ENCODE results near the gene KCNAB1. TPM values are rescaled to one million over a fixed set of nuclear protein-coding genes. Genes with fewer than 3 reads are reported as not detected.
A peak's percentile ranks its signal among the peaks of the same experiment; 100 is the strongest.
"Not testable (repeated sequence)": the region's sequence is repeated elsewhere in the genome, so short reads cannot be mapped to it uniquely, and the experiment has no call there.

The KCNAB1 gene
- total and polyA plus RNA-seq, 4 donors = 0.76 to 2.8 (median 1.0) TPM

DNA sequence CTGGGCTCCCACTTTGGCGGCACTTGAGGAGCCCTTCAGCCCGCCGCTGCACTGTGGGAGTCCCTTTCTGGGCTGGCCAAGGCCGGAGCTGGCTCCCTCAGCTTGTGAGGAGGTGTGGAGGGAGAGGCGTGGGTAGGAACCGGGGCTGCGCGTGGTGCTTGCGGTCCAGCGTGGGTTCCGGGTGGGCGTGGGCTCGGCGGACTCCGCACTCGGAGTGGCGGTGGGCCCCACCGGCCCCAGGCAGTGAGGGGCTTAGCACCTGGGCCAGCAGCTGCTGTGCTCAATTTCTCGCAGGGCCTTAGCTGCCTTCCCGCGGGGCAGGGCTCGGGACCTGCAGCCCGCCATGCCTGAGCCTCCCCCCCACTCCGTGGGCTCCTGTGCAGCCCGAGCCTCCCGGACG, 21.0 kb upstream of the KCNAB1 start:
- not testable (repeated sequence) for H3K36me3 ChIP-seq (ENCODE audit: control insufficient read depth in 4 of 4, insufficient read depth in 3 of 4, low read depth in 1 of 4, low read length in 3 of 4); H3K9me3 ChIP-seq (ENCODE audit: control insufficient read depth in 4 of 4, low read length in 3 of 4); H3K4me3 ChIP-seq (ENCODE audit: low read depth in 1 of 3, low read length in 3 of 3); H3K27ac ChIP-seq (ENCODE audit: low read depth in 1 of 2, low read length in 2 of 2); H3K27me3 ChIP-seq (ENCODE audit: control insufficient read depth in 4 of 4, insufficient read depth in 4 of 4, low read length in 3 of 4); H3K9ac ChIP-seq (ENCODE audit: low read depth in 1 of 2, low read length in 2 of 2); DNase-seq (ENCODE audit: low spot score); H3K4me1 ChIP-seq (ENCODE audit: control insufficient read depth in 4 of 4, insufficient read depth in 4 of 4, low read length in 3 of 4)
- 90% methylated on average over 27 of the region's 27 CpGs for WGBS

DNA sequence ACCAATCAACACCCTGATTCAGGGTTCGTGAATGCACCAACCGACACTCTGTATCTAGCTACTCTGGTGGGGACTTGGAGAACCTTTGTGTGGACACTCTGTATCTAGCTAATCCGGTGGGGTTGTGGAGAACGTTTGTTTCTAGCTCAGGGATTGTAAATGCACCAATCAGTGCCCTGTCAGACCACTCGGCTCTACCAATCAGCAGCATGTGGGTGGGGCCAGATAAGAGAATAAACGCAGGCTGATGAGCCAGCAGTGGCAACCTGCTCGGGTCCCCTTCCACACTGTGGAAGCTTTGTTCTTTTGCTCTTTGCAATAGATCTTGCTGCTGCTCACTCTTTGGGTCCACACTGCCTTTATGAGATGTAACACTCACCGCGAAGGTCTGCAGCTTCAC, 20.4 kb upstream of the KCNAB1 start:
- WGBS = 93% methylated on average over 9 of the region's 9 CpGs
- not testable (repeated sequence) for H3K9ac ChIP-seq (ENCODE audit: low read depth in 1 of 2, low read length in 2 of 2); H3K4me1 ChIP-seq (ENCODE audit: control insufficient read depth in 4 of 4, insufficient read depth in 4 of 4, low read length in 3 of 4); H3K4me3 ChIP-seq (ENCODE audit: low read depth in 1 of 3, low read length in 3 of 3); H3K9me3 ChIP-seq (ENCODE audit: control insufficient read depth in 4 of 4, low read length in 3 of 4); H3K36me3 ChIP-seq (ENCODE audit: control insufficient read depth in 4 of 4, insufficient read depth in 3 of 4, low read depth in 1 of 4, low read length in 3 of 4); DNase-seq (ENCODE audit: low spot score); H3K27me3 ChIP-seq (ENCODE audit: control insufficient read depth in 4 of 4, insufficient read depth in 4 of 4, low read length in 3 of 4); H3K27ac ChIP-seq (ENCODE audit: low read depth in 1 of 2, low read length in 2 of 2)

DNA sequence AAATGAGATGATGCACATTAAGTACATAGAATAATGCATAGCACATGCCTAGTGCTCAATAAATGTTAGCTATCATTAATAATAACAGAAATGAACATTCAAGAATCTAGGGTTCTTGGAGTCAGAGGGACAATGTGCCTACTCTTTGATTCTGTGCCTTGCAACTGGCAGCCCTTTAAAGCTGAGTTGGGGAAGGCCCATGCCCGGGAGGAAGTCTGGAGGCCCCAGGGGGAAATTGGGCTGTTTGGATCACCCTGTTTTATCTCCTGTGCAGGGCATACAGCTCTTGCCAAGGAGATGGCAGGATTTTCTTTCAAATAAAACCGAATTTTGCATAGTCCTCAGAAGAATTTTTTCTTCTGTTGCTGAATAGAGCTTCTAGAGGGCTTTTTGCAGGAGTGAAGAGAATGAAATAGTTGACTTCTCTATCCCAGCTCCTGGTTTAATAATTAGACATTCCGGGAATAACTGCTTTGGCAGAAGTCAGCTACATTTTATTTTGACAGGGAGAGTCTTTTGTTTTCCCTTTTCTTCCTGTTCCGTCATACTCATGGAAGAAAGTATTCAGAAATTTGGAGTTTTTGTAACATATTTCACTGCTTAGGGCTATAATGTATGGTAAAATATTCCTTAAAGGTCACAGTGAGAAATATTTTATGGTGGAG, 18.0 kb upstream of the KCNAB1 start:
- Histone ChIP-seq H3K4me1 (ENCODE audit: control insufficient read depth in 4 of 4, insufficient read depth in 4 of 4, low read length in 3 of 4) (peaks cover 6 to 9% (median 7%) of the 10 kb centered on the region in 4 donors), H3K9ac (ENCODE audit: low read depth in 1 of 2, low read length in 2 of 2) (no peak overlapping the region), H3K36me3 (ENCODE audit: control insufficient read depth in 4 of 4, insufficient read depth in 3 of 4, low read depth in 1 of 4, low read length in 3 of 4) (no peaks in the 10 kb centered on the region), H3K4me3 (ENCODE audit: low read depth in 1 of 3, low read length in 3 of 3) (no peak overlapping the region), H3K9me3 (ENCODE audit: control insufficient read depth in 4 of 4, low read length in 3 of 4) (no peaks in the 10 kb centered on the region), H3K27me3 (ENCODE audit: control insufficient read depth in 4 of 4, insufficient read depth in 4 of 4, low read length in 3 of 4) (no peaks in the 10 kb centered on the region), H3K27ac (ENCODE audit: low read depth in 1 of 2, low read length in 2 of 2) (peak overlapping the region in 1 of 2 donors; percentile 4)
- TF ChIP-seq HNF4G (IDR thresholded peaks at IDR 0.05) (no peak), SP1 (IDR thresholded peaks at IDR 0.05) (peak; percentile 42)
- WGBS = 22% methylated on average over 4 of the region's 4 CpGs
- no peak for DNase-seq (ENCODE audit: low spot score)

DNA sequence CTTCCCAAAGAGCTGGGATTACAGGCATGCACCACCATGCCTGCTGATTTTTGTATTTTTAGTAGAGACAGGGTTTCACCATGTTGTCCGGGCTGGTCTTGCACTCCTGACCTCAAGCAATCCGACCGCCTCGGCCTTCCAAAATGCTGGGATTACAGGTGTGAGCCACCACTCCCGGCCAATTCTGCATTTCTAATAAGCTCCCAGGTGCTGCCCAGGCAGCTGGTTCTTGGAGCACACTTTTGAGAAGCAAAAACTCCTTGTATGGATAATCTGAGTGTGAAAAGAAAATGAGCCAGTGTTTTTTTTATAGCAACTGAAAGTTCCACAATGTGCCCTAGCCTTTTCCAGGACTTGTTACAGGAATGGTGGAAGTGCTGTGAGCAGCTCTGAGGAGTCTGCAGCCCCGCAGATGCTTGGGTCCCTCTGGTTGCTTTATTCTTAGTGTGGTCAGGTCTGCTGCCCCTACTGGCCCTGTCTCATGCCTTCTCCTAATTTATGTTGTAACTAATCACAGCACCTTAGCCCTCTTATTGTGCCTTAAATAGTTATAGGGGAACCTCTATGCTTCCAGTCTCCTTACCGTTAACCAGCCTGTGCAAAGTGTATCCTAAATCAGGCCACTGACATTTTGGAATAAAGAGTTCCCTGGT, 13.5 kb upstream of the KCNAB1 start:
- Histone ChIP-seq H3K9me3 (ENCODE audit: control insufficient read depth in 4 of 4, low read length in 3 of 4) (no peaks in the 10 kb centered on the region), H3K36me3 (ENCODE audit: control insufficient read depth in 4 of 4, insufficient read depth in 3 of 4, low read depth in 1 of 4, low read length in 3 of 4) (no peaks in the 10 kb centered on the region), H3K27ac (ENCODE audit: low read depth in 1 of 2, low read length in 2 of 2) (no peak overlapping the region), H3K4me1 (ENCODE audit: control insufficient read depth in 4 of 4, insufficient read depth in 4 of 4, low read length in 3 of 4) (peaks cover 6 to 9% (median 7%) of the 10 kb centered on the region in 4 donors), H3K9ac (ENCODE audit: low read depth in 1 of 2, low read length in 2 of 2) (no peak overlapping the region), H3K4me3 (ENCODE audit: low read depth in 1 of 3, low read length in 3 of 3) (no peak overlapping the region), H3K27me3 (ENCODE audit: control insufficient read depth in 4 of 4, insufficient read depth in 4 of 4, low read length in 3 of 4) (no peaks in the 10 kb centered on the region)
- DNase-seq (ENCODE audit: low spot score) = no peak
- WGBS = 84% methylated on average over 7 of the region's 7 CpGs
- TF ChIP-seq, protein P1, sequence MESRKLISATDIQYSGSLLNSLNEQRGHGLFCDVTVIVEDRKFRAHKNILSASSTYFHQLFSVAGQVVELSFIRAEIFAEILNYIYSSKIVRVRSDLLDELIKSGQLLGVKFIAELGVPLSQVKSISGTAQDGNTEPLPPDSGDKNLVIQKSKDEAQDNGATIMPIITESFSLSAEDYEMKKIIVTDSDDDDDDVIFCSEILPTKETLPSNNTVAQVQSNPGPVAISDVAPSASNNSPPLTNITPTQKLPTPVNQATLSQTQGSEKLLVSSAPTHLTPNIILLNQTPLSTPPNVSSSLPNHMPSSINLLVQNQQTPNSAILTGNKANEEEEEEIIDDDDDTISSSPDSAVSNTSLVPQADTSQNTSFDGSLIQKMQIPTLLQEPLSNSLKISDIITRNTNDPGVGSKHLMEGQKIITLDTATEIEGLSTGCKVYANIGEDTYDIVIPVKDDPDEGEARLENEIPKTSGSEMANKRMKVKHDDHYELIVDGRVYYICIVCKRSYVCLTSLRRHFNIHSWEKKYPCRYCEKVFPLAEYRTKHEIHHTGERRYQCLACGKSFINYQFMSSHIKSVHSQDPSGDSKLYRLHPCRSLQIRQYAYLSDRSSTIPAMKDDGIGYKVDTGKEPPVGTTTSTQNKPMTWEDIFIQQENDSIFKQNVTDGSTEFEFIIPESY (IDR thresholded peaks at IDR 0.05) = no peak
- TF ChIP-seq, protein P2, sequence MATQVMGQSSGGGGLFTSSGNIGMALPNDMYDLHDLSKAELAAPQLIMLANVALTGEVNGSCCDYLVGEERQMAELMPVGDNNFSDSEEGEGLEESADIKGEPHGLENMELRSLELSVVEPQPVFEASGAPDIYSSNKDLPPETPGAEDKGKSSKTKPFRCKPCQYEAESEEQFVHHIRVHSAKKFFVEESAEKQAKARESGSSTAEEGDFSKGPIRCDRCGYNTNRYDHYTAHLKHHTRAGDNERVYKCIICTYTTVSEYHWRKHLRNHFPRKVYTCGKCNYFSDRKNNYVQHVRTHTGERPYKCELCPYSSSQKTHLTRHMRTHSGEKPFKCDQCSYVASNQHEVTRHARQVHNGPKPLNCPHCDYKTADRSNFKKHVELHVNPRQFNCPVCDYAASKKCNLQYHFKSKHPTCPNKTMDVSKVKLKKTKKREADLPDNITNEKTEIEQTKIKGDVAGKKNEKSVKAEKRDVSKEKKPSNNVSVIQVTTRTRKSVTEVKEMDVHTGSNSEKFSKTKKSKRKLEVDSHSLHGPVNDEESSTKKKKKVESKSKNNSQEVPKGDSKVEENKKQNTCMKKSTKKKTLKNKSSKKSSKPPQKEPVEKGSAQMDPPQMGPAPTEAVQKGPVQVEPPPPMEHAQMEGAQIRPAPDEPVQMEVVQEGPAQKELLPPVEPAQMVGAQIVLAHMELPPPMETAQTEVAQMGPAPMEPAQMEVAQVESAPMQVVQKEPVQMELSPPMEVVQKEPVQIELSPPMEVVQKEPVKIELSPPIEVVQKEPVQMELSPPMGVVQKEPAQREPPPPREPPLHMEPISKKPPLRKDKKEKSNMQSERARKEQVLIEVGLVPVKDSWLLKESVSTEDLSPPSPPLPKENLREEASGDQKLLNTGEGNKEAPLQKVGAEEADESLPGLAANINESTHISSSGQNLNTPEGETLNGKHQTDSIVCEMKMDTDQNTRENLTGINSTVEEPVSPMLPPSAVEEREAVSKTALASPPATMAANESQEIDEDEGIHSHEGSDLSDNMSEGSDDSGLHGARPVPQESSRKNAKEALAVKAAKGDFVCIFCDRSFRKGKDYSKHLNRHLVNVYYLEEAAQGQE (IDR thresholded peaks at IDR 0.05) = no peak
- TF ChIP-seq FOXA2 (IDR thresholded peaks at IDR 0.05) (no peak), SP1 (IDR thresholded peaks at IDR 0.05) (no peak), HNF4G (IDR thresholded peaks at IDR 0.05) (no peak), GABPA (IDR thresholded peaks at IDR 0.05 in 1 of 2, conservative IDR thresholded peaks at IDR 0.05 in 1 of 2) (no peak), HNF4A (conservative IDR thresholded peaks at IDR 0.05) (no peak), EGR1 (IDR thresholded peaks at IDR 0.05; ENCODE audit: low read depth in 2 of 2) (no peak), FOXA1 (IDR thresholded peaks at IDR 0.05) (no peak), JUND (IDR thresholded peaks at IDR 0.05) (no peak), TAF1 (conservative IDR thresholded peaks at IDR 0.05) (no peak)
- TF ChIP-seq, protein P3, sequence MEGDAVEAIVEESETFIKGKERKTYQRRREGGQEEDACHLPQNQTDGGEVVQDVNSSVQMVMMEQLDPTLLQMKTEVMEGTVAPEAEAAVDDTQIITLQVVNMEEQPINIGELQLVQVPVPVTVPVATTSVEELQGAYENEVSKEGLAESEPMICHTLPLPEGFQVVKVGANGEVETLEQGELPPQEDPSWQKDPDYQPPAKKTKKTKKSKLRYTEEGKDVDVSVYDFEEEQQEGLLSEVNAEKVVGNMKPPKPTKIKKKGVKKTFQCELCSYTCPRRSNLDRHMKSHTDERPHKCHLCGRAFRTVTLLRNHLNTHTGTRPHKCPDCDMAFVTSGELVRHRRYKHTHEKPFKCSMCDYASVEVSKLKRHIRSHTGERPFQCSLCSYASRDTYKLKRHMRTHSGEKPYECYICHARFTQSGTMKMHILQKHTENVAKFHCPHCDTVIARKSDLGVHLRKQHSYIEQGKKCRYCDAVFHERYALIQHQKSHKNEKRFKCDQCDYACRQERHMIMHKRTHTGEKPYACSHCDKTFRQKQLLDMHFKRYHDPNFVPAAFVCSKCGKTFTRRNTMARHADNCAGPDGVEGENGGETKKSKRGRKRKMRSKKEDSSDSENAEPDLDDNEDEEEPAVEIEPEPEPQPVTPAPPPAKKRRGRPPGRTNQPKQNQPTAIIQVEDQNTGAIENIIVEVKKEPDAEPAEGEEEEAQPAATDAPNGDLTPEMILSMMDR (IDR thresholded peaks at IDR 0.05; ENCODE audit: low read depth, low read length, missing input control) = no peak
- TF ChIP-seq, protein P4, sequence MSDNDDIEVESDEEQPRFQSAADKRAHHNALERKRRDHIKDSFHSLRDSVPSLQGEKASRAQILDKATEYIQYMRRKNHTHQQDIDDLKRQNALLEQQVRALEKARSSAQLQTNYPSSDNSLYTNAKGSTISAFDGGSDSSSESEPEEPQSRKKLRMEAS (IDR thresholded peaks at IDR 0.05) = no peak

Measured in liver (tissue), 9 donors.